ENCODE data around the gene BHLHE41. TPM values are rescaled to one million over a fixed set of nuclear protein-coding genes. Genes with fewer than 3 reads are reported as not detected.

The BHLHE41 gene
- total and polyA plus RNA-seq, 8 donors, result 3.8 to 29.4 (median 10.9) TPM

- FAIRE-seq, result no peak
- peaks cover 12 to 23% (median 20%) of the 10 kb centered on the region in 3 donors for H3K4me1 ChIP-seq
- 71 to 72% methylated on average over 17 of the region's 17 CpGs for WGBS, 2 donors
- peak in 3 of 4 donors; percentile 24 to 39 (median 32) for ATAC-seq
- H3K27me3 ChIP-seq, result no peaks in the 10 kb centered on the region
- no peaks in the 10 kb centered on the region for H3K9me3 ChIP-seq
- H3K27ac ChIP-seq, result peak overlapping the region in 3 of 4 donors; percentile 0 to 72 (median 63)
- no peak for DNase-seq
- H3K36me3 ChIP-seq, result no peaks in the 10 kb centered on the region
- intact Hi-C loops (cut with DNase I), result no loop called here
- TF ChIP-seq, protein P1, sequence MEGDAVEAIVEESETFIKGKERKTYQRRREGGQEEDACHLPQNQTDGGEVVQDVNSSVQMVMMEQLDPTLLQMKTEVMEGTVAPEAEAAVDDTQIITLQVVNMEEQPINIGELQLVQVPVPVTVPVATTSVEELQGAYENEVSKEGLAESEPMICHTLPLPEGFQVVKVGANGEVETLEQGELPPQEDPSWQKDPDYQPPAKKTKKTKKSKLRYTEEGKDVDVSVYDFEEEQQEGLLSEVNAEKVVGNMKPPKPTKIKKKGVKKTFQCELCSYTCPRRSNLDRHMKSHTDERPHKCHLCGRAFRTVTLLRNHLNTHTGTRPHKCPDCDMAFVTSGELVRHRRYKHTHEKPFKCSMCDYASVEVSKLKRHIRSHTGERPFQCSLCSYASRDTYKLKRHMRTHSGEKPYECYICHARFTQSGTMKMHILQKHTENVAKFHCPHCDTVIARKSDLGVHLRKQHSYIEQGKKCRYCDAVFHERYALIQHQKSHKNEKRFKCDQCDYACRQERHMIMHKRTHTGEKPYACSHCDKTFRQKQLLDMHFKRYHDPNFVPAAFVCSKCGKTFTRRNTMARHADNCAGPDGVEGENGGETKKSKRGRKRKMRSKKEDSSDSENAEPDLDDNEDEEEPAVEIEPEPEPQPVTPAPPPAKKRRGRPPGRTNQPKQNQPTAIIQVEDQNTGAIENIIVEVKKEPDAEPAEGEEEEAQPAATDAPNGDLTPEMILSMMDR (IDR thresholded peaks at IDR 0.05), result no peak
- H3K4me3 ChIP-seq, result no peak overlapping the region
These were observed 31.5 kb upstream of the BHLHE41 start for GRCh38 chr12:26156201-26156871.

DNA sequence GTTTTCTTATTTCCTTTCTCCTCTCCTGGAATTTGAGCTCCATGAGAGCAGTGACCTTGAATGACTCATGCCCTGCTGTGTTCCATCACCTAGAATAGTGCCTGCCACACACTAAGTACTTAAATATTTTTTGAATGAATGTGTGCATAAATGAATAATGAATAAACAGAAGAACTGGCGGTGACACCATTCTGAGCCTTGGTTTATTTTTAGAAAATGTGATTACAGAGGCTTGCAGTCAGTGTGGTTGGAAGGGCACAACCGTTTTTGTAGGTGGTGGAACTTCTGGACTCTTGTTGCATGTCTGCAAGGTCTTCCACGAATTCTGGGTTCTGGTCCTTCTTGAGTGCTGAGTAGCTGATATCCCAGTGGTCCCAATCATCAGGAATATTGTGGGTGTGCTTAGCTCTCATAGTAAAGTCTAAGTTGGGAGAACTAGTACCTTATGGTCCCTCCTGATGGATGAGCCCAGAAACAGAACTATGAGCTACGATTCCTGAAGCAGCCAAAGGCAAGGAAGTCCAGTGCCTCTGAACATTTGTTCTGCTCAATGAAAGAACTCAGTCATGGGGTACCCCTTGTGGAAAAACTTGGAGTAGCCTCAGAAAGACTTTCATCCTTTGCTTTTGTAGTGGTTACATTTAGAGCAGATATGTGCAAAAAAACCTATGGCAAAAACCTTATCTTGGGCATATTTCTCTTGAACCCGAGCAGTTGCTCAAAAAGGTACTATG lies 28.8 kb upstream of the BHLHE41 start:
- intact Hi-C loops (cut with DNase I), result no loop called here
- FAIRE-seq (peak; percentile 66), ATAC-seq (peak; percentile 83 to 89 (median 86)), DNase-seq (peak in 3 of 6 donors; percentile 55 to 71 (median 62))
- TF ChIP-seq, protein P1 (IDR thresholded peaks at IDR 0.05), result peak in 1 of 4 donors; percentile 6
- Histone ChIP-seq H3K27me3 (no peaks in the 10 kb centered on the region), H3K9me3 (no peaks in the 10 kb centered on the region), H3K27ac (peak overlapping the region in 3 of 4 donors; percentile 40 to 72 (median 68)), H3K4me3 (no peak overlapping the region), H3K4me1 (peaks cover 12 to 23% (median 20%) of the 10 kb centered on the region in 3 donors), H3K36me3 (no peaks in the 10 kb centered on the region)
- 23 to 25% methylated on average over 5 of the region's 5 CpGs for WGBS, 2 donors

DNA sequence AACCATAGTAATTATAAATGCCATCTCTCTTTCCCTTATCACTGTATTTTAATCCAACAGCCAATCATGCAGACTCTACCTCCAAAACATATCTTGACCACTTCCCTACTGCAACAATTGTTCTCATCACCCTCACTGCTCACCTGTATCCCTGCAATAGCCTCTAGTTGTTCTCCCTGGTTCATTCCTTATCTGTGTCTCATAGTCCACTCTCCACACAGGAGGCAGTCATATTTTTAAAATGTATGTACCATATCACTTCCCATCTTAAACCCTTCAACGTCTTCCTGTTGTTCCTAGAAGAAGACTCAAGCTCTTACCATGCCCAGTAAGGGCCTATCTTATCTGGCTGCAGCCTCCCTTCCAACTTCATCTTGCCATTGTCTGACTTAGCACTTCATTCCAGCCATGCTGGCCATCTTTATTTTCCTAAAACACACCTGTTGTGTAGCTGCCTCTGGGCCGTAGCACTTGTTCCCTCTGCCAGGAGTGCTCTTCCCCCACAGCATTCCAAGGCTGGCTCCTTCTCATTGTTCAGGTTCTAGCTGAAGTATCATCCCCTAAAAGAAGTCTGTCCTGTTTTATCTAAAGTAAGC lies 27.8 kb upstream of the BHLHE41 start:
- H3K36me3 ChIP-seq, result no peaks in the 10 kb centered on the region
- no peaks in the 10 kb centered on the region for H3K27me3 ChIP-seq
- intact Hi-C loops (cut with DNase I), result no loop called here
- WGBS, 2 donors, result 60 to 70% methylated on average over 2 of the region's 2 CpGs
- TF ChIP-seq, protein P1 (IDR thresholded peaks at IDR 0.05), result no peak
- H3K4me1 ChIP-seq, result peaks cover 12 to 23% (median 20%) of the 10 kb centered on the region in 3 donors
- FAIRE-seq (no peak), ATAC-seq (no peak), DNase-seq (no peak)
- no peak overlapping the region for H3K4me3 ChIP-seq
- no peaks in the 10 kb centered on the region for H3K9me3 ChIP-seq
- H3K27ac ChIP-seq, result peak overlapping the region in 3 of 4 donors; percentile 29 to 72 (median 40)

DNA sequence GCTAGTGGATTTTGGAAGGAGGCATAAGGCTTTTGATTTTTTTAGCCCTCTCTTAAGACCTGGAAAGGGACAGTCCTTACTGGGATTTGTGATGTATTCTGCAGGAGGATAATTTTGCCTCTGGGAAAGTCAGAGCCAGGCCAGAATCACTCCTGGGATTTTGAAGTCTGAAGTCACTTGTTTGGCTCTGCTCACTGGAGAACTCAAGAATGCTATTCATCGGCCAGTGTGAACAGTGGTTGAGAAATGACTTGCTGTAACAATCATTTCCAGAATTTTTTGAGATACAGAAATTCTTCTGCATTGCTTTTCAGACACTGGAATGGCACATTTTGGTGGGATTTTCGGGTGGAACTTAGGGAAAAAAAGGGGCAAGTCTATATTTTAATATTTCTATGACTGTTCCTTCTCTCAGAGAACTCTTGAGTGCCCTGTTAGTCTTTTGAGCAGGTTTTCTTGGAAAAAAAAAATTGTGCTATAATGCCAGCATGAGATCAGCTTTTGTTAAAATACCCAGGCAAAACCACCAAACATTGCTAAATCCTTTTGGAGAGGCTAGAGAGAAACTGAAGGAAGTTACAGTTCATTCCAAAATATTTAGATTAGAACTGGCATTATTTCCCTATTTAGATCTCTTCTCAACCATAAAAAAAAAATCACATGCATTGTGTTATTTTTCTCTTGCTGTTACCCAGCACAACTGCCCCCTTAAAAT lies 26.1 kb upstream of the BHLHE41 start:
- Histone ChIP-seq H3K27ac (peak overlapping the region in 2 of 4 donors; percentile 17 to 20), H3K4me1 (peaks cover 8 to 13% (median 9%) of the 10 kb centered on the region in 3 donors), H3K4me3 (no peak overlapping the region), H3K27me3 (no peaks in the 10 kb centered on the region), H3K9me3 (no peaks in the 10 kb centered on the region), H3K36me3 (no peaks in the 10 kb centered on the region)
- ATAC-seq (peak in 3 of 4 donors; percentile 21 to 56 (median 39)), DNase-seq (no peak), FAIRE-seq (no peak)
- intact Hi-C loops (cut with DNase I), result no loop called here
- TF ChIP-seq, protein P1 (IDR thresholded peaks at IDR 0.05), result no peak
- WGBS, 2 donors, result 50 to 52% methylated on average over 2 of the region's 2 CpGs
